Peyer's patch (tissue), 4 donors: ENCODE data around the gene GUCA2A. TPM values are rescaled to one million over a fixed set of nuclear protein-coding genes. Genes with fewer than 3 reads are reported as not detected.

Experiments used
- DNase-seq, 3 donors: peaks; one replicate each; pipeline ENCODE4 v3.0.0-alpha.2; 2017 to 2019
- H3K27ac ChIP-seq, 4 donors: fragments of 200-600 bp; sonication (generic); one replicate each; pipeline ENCODE4 v1.5.1; 2016 to 2019
- H3K27me3 ChIP-seq, 2 donors: fragments of 200-600 bp; sonication (generic); one replicate each; pipeline ENCODE4 v1.5.1; 2019
- H3K36me3 ChIP-seq, 3 donors: fragments of 200-600 bp; sonication (generic); one replicate each; pipeline ENCODE4 v1.5.1; 2016 to 2019
- H3K4me1 ChIP-seq, 4 donors: fragments of 200-600 bp; sonication (generic); one replicate each; pipeline ENCODE4 v1.5.1; 2016 to 2019
- H3K4me3 ChIP-seq, 4 donors: fragments of 200-600 bp; sonication (generic); 1 replicate in 3 of 4; 2 replicates in 1 of 4; pipeline ENCODE4 v1.5.1; 2016 to 2019; ENCODE audit warnings: mild to moderate bottlenecking in 1 of 4
- H3K9me3 ChIP-seq, 4 donors: fragments of 200-600 bp; sonication (generic); one replicate each; pipeline ENCODE4 v1.5.1; 2016 to 2019; ENCODE audit warnings: mild to moderate bottlenecking in 1 of 4
- POLR2A ChIP-seq, 2 donors: fragments of 450-650 bp; IDR thresholded peaks; one replicate each; pipeline ENCODE4 v1.5.1; 2017; ENCODE audit warnings: antibody characterized with exemption in 2 of 2, mild to moderate bottlenecking in 2 of 2, moderate library complexity in 2 of 2
- total RNA-seq, 4 donors: library from RNA; depleted of rRNA; stranded (reverse); fragments of >200 nt; gene quantifications; one replicate each; pipeline ENCODE4 v1.1.0, GENCODE V29; 2016
- TF ChIP-seq, protein P1 (sequence below), 6 experiments: fragments of 450-650 bp in 4 of 6; fragments of 200-600 bp in 2 of 6; sonication (generic) in 1 of 6; IDR thresholded peaks; one replicate each; pipeline ENCODE4 v1.5.1; 2017 to 2019; ENCODE audit warnings: antibody characterized with exemption in 6 of 6, mild to moderate bottlenecking in 3 of 6, moderate library complexity in 1 of 6

GUCA2A gene
- total RNA-seq, 4 donors from 2014 or later = 27.2 to 4,654 (median 2,038) TPM

DNA sequence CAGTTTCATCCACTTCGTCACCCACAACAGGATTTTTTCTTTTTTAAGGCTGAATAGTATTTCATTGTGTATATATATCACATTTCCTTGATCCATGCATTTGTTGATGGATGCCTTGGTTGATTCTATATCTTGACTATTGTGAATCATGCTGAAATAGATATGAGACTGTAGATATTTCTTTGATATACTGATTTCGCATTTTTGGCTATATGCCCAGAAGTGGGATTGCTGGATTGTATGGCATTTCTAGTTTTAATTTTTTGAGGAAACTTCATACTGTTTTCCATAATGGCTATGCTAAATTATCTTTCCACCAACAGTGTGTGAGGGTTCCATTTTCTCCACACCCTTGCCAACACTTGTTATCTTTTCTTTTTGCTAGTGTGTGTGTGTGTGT is 6.4 kb downstream of the GUCA2A start:
- no peaks in the 10 kb centered on the region for H3K27me3 ChIP-seq
- peaks cover 0 to 8% (median 0%) of the 10 kb centered on the region in 4 donors for H3K9me3 ChIP-seq
- no peaks in the 10 kb centered on the region for H3K36me3 ChIP-seq
- TF ChIP-seq, protein P1, sequence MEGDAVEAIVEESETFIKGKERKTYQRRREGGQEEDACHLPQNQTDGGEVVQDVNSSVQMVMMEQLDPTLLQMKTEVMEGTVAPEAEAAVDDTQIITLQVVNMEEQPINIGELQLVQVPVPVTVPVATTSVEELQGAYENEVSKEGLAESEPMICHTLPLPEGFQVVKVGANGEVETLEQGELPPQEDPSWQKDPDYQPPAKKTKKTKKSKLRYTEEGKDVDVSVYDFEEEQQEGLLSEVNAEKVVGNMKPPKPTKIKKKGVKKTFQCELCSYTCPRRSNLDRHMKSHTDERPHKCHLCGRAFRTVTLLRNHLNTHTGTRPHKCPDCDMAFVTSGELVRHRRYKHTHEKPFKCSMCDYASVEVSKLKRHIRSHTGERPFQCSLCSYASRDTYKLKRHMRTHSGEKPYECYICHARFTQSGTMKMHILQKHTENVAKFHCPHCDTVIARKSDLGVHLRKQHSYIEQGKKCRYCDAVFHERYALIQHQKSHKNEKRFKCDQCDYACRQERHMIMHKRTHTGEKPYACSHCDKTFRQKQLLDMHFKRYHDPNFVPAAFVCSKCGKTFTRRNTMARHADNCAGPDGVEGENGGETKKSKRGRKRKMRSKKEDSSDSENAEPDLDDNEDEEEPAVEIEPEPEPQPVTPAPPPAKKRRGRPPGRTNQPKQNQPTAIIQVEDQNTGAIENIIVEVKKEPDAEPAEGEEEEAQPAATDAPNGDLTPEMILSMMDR (IDR thresholded peaks at IDR 0.05) = no peak
- TF ChIP-seq POLR2A (IDR thresholded peaks at IDR 0.05) = no peak
- H3K27ac ChIP-seq = no peak overlapping the region
- H3K4me3 ChIP-seq = no peak overlapping the region
- DNase-seq = no peak
- peaks cover 0 to 15% (median 0%) of the 10 kb centered on the region in 4 donors for H3K4me1 ChIP-seq

DNA sequence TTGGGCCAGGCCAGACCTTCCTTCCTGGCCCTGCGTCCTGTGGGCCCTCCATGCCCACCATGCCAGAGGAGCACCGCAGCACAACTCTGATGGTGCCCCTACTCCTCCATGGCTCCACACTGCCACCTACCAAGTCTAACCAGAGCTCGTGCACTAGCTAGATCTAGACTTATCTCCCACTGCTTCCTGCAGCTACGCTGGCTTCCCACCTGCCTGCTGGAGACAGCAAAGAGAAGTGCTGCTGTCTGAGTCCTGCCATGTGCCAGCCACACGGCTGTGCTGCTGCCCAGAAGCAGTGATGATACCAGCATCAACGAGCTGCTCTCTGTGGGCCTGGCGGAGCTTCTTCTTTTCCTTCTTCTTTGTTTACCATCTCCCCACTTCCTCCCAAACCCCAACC is 6.9 kb downstream of the GUCA2A start:
- Histone ChIP-seq H3K9me3 (peaks cover 0 to 8% (median 0%) of the 10 kb centered on the region in 4 donors), H3K36me3 (no peaks in the 10 kb centered on the region), H3K4me3 (no peak overlapping the region), H3K27ac (no peak overlapping the region), H3K4me1 (peaks cover 0 to 21% (median under 1%) of the 10 kb centered on the region in 4 donors), H3K27me3 (no peaks in the 10 kb centered on the region)
- DNase-seq = no peak
- TF ChIP-seq, protein P1 (IDR thresholded peaks at IDR 0.05) = no peak
- no peak for TF ChIP-seq POLR2A (IDR thresholded peaks at IDR 0.05)

DNA sequence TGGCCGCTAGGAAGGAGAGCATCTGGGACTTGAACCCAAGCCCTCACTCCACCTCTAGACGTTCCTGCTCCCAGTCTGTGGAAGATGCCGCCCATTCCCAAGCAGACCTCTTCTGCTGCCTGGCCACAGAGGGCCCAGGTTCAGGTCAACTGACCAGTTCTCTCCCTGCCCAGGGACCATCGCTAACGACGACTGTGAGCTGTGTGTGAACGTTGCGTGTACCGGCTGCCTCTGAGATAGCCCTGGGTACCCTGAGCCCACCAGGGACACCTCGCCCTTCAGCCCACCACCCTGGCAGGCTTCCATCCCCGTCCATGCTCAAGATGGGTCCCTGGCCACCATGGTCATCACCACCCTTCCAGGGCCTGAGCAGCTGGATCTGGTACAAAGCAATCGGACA is 9.2 kb downstream of the GUCA2A start:
- no peak for DNase-seq
- no peaks in the 10 kb centered on the region for H3K27me3 ChIP-seq
- TF ChIP-seq, protein P1 (IDR thresholded peaks at IDR 0.05) = no peak
- no peak for TF ChIP-seq POLR2A (IDR thresholded peaks at IDR 0.05)
- no peaks in the 10 kb centered on the region for H3K36me3 ChIP-seq
- H3K4me1 ChIP-seq = peaks cover 0 to 26% (median 2%) of the 10 kb centered on the region in 4 donors
- H3K27ac ChIP-seq = no peak overlapping the region
- no peak overlapping the region for H3K4me3 ChIP-seq
- H3K9me3 ChIP-seq = no peaks in the 10 kb centered on the region

DNA sequence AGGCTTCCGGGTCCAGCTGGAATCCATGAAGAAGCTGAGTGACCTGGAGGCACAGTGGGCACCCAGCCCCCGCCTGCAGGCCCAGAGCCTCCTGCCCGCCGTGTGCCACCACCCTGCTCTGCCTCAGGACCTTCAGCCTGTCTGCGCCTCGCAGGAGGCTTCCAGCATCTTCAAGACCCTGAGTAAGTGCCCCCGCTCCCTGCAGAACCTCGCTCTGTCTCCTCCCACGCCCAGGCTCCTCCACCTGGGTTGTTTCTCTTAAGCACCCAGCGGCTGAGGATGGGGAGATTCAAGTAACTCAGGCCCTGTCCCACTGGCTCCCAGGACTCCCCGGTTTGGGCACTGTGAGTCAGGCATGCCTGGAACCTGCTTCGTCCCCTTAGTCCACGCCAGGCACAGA is 9.9 kb downstream of the GUCA2A start:
- Histone ChIP-seq H3K4me3 (peak overlapping the region in 1 of 4 donors; percentile 40), H3K4me1 (peaks cover 0 to 26% (median 2%) of the 10 kb centered on the region in 4 donors), H3K36me3 (no peaks in the 10 kb centered on the region), H3K27ac (no peak overlapping the region), H3K27me3 (no peaks in the 10 kb centered on the region), H3K9me3 (no peaks in the 10 kb centered on the region)
- no peak for DNase-seq
- TF ChIP-seq, protein P1 (IDR thresholded peaks at IDR 0.05) = no peak
- no peak for TF ChIP-seq POLR2A (IDR thresholded peaks at IDR 0.05)

DNA sequence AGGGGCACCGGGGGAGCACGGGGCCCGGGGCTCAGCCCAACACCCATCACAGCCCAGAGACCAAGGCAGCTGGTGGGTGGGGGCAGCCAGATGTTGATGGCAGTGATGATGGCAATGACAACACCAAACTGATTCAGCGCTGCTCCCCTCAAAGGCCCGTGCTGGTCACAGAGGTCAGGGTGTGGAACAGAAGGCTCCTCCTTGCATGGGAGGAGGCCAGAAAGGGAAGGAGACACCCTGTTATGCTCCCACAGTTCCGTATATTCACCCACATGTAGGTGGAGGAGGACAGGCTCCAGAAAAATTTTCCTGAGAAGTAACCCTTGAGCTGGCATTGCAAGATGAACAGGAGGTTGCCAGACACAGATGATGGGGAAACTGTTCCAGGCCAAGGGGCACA is 10.9 kb downstream of the GUCA2A start:
- Histone ChIP-seq H3K27ac (peak overlapping the region in 3 of 4 donors; percentile 57 to 88 (median 85)), H3K4me3 (peak overlapping the region in 2 of 4 donors; percentile 26 to 40), H3K36me3 (no peaks in the 10 kb centered on the region), H3K9me3 (no peaks in the 10 kb centered on the region), H3K4me1 (peaks cover 0 to 26% (median 2%) of the 10 kb centered on the region in 4 donors), H3K27me3 (no peaks in the 10 kb centered on the region)
- no peak for TF ChIP-seq POLR2A (IDR thresholded peaks at IDR 0.05)
- TF ChIP-seq, protein P1 (IDR thresholded peaks at IDR 0.05) = no peak
- DNase-seq = peak in 2 of 3 donors; percentile 64 to 72
